RCC 7860 (cell line): ENCODE results near the gene CREG1.

ENCODE experiments used
- DNase-seq: peaks from one replicate; pipeline ENCODE4 v3.0.0-alpha.2; 2015; ENCODE audit warnings: low spot score
- FAIRE-seq: peaks from 2 replicates; lab custom pipeline; 2012; peaks lifted over from hg19 to GRCh38; lab: Jason Lieb, UNC

Gene CREG1

DNA sequence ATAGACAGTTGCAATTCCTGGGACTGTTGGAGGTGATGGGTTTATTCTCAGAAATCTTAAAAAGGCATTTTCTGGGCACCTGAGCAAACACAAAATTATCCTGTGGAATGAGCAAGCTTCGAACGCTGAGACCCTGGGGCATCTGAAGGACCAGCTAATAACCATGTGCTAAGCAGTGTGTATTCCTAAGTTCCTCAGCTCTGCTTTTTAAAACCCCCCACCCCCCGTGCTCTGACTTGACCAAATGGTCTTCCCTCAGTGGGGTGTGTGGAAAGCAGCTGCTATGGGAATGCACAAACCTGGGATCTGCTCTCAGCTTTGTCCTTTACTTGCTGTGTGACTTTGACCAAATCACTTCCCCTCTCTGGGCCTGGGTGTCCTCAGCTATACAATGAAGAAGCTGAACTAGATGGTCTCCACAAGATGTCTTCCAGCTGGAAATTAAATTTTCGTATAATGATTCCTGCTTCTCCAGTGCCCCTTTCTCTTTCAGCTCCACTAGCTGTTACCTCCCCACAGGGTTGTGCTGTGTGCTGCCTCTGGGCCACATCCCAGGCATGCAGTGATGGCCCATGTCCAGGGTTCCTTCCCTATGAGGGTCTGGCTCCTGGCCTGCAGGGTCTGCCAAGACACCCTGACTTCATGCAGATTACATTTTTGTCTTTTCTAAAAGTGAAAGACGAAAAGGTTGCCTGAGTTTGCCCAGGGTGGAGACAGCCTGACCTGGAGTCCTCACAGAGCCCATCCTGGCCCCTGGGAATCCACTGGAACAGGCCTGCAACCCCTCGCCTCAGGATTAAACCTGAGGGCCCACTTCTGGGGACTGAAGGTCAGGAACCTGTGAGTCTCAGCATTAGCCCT, 20.4 kb downstream of the CREG1 start:
- FAIRE-seq = no peak
- DNase-seq = no peak

DNA sequence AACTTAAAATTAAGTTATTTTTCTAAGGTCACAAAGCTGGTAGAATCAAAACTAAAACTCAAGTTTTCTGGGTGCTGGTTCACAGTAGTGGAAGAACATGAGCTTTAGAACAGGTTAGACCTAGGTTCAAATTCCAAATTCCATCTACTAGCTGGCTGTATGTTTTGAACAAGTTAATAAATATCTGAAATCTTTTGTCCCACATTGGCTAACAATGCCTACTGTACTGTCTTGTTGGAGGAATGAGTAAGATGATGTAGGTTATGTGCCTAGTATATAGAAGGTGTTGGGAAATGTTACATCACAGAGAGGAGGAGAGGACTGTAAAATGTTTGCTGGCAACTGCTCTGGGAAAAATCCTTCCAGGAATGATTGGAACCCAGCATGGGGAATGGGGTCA, 21.2 kb downstream of the CREG1 start:
- FAIRE-seq (no peak), DNase-seq (no peak)

DNA sequence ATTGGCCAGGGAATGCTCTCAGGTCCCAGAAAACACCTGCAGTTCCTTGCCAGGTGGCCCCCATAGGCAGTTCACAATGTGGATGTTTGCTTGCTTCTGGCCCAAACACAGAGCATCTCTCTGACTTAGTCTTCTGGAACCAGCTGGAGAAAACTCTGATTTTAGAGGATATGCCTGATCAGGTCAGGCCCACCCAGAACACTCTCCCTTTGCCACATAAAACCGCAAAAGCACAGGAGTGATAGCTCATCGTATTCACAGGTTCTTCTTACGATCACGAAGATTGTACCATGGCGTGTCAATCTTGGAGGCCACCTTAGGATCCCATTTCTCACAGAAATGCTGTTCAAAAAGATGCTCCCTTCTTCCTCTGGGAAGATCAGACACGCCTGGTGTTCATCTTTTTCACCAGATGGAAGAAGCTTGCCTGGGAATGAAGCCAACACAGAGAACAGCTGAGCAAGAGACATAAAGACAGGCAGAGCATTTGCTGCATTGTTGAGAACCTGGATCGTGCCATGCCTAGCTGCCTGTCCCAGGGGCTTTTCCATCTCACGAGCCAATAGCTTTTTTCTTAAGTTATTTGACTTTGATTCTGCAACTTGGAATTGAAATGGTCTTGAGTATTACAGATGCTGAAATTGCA, 23.6 kb downstream of the CREG1 start:
- no peak for FAIRE-seq

DNA sequence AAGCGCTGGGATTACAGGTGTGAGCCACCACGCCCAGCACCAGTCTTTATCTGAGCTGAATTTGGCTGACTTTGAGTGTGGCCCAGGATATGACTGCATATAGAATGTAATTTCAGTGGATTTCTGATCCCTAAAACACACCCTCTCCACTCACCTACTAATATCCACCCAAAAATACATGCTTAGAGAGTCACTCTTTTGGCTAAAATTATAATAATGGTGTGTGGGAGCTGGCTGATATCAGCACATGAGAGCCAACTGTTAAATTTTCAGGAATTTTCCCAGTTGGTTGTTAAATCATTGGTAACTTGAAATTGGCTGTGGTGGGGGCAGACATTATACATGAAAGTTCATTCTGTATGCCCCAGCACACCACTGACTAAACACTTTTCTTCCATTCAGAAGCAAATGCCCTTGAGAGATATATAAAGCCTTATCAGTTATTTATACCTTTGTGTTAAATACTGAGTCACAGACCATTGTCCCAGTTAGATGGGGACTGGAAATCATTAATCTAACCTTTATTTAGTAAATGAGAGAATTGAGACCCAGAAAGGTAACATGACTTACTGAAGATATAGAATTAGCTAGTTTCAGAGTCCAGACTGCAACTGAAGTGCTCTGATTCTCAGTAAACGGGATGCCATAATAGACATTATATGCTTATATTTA, 25.4 kb downstream of the CREG1 start:
- FAIRE-seq (no peak), DNase-seq (no peak)

More for the DNA sequence above, 23.6 kb downstream of the CREG1 start:
- DNase-seq = no peak

DNA sequence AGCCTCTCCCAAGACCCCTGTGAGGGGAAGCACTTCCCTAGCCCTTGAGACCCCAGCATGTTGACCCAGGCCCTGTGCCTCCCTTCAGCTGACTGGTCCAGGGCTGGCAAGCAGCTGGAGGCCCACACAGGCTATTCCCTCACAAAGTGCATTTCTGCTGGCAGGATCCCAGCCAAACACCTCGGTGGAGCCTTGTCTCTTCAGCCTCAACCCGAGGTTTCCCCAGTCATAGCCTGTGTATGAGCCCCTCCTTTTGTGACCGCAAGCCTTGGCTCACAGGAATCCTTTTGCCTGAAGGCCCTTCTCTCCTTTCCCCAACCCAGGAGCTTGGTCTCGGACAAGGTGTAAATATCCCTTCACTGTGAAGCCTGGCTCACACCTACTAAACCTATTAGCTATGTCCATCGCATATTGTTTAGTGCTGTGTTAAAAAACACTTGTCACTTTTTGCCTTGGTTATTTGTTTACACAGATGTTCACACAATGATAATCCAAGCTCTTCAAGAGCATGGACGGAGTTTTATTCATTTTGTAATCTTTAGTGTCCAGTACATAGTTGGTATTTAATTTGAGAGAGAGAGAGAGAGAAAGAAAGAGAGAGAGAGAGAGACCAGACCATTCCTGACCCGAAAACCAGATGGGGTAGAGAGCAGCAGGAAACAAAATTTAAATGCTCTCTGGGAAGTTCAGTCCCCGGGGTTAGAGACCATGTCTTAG, 26.7 kb downstream of the CREG1 start:
- FAIRE-seq (no peak), DNase-seq (no peak)

DNA sequence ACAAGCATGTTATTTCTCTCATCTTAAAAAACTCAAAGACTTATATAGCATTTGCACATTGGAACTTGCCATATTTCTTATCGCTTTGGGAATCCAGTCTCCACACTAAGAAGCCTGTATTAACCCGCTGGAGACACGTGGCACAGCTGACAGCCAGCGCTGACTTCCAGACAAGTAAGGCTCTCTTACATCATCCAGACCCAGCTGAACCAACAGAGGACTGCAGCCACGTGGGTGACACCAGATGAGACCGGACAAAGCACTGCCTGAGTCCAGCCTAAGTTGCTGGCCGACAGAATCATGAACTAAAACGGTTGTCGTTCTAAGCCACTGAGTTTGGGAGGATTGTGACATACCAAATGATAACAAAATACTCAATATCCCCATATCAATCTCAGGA, 28.9 kb downstream of the CREG1 start:
- no peak for FAIRE-seq
- DNase-seq = no peak

DNA sequence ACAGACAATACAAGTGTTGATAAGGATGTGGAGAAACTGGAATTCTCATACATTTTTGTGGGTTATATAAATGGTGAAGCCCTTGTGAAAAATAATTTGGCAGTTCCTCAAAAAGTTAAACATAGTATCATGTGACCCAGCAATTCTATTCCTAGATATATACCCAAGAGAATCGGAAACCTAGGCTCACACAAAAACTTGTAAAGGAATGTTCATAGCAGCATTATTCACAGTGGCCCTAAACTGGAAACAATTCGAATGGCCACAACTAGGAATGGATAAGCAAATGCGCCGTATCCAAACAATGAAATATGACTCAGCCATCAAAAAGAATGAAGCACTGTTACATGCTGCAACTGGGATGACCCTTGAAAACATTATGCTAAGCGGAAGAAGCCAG, 31.3 kb downstream of the CREG1 start:
- FAIRE-seq = no peak

DNA sequence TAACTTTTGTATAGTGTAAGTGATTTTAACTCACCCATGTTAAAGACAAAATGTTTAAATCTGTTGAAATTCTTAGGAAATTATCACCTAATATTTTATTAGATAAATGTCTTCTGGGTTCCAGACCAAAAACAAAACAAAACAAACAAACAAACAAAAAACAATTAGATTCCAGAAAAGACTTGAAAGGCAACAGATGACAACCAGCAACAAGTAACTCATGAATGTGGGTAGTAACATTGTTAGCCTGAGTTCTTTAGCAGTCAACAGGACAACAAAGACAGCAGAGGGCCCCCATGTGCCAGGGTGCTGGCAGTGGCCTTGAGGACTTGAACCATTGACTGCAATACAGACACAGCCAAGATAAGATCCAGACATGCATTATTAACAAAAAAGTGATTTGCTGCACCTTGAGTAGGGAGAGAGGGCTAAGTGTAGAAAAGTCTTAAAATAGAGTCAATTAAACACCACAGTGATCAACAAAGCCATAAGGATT, 32.8 kb downstream of the CREG1 start:
- no peak for DNase-seq
- no peak for FAIRE-seq

More for the DNA sequence above, 31.3 kb downstream of the CREG1 start:
- DNase-seq = no peak

DNA sequence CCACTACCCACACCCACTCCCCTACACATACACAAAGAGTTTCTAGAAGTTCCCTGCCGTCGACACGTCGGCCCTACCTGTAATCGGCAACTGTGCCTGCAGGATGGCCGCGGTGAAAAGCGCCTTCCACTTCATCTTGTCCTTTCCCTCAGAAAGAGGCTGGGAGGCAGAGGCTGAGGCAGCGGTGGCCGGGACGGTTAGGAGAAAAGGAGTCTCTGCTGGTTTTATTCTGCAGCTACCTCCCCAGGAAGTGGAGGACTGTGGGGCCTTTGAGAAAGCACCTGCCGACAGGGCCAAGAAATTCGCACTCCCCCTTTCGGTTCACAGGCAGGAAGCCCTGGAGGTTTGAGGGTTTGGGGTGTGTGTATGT, 35.2 kb downstream of the CREG1 start, which contains the start of gene CD247:
Gene CD247 (minus strand): TSS at position 199 of the 370 bp plus-strand sequence. CDS start 64 bp downstream, at position 135.
- FAIRE-seq (no peak), DNase-seq (no peak)

DNA sequence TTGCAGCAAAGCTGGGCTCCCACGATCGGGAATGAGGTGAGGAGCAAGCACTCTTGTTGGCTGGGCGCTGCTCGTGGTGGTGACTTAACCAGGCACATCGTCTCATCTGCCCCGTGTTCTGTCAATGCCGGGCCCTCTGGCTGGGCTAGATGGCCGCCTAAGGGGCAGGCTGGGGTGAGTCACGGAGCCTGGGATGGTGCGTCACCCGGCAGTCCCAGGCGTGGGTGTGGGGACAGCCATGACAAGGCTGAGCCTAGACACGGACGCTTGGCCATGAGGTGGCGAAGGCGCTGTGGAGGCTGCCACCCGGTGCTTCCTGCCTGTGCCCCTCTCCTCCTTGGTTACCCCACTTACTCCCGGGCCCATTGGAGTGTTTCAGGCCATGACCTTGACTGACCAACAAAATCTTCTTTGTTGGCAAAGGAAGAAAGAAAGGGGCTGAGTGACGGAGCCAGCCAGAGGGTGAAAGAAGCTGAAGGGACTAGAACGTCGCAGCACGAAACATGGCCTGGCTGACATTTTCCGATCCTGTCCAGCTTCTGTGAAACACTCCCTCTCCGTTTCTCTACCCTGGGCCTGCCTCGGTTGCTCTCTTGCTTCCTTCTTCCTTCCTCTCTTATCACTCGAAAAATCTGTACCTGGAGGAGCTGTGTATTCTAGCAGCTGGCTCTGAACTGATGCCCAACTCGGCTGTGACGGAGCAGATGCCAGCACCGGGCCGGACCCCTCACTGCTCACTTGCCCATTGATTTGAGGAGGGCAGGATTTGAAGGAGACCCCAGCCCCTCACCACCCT, 35.8 kb downstream of the CREG1 start:
- DNase-seq (peak; percentile 74), FAIRE-seq (peak; percentile 55)

DNA sequence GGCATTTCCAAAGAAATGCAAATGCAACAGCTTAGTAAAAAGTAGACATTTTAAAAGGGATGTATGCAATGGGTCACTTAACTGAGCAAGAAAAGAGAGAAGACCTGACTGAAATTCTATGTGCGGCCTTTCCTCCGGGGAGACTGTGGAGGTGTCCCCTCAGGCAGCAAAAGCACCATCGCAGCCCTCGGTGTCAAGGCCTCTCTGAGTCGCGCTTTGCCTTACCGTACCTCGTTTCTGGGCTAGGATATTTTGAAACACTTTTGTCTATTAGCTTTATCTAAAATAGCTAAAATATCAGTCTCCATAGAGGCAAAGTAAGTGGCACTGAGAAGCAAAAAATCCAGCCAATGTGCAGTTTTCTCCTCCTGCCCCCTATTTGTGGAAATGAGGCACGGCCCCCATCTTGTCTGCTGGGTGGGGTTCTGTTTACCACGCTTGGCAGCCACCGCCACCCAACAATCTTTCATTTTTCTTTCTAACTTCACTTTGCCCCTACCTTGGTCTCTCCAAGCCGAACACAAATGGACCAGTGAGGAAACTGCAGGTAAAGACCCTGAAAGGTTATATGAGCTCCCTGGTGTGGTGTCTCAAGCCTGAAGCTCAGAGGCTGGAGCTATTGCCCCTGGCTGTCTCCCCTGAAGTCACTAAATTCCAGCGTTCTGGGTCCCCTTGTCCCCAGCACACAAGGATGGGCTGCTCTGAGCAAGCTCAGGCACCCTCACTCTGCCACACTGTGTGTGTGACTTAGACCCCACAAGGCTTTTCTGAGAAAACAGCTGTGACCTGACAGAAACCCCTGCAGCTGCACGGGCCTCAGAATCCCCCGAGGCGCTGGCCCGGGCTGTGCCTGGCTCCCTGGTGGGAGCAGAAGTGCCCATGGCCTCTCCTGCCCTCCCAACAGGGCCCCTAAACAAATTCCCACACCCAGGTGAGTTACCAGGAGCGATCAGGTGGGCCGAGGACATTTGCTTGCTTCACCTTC, 36.9 kb downstream of the CREG1 start:
- no peak for FAIRE-seq
- no peak for DNase-seq

DNA sequence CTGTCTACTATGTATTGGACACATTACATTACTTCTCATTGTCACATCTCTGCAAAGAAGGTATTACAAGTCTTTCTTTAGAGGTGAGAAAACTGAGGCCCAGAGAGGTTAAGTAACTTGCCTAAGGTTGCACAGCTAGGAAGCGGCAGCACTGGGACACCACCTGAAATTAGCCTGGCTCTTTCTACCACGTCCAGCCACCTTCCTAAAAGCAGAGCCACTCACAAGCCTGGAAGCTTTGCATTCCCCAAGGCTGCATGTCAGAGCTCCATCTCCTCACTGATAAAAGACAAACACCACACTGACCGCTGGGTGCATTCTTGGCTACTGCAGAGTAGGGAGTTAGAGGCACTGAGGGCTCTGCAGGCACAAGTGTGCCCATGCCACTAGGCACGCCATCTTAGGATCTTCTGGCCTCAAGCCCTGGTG, 37.7 kb downstream of the CREG1 start:
- DNase-seq (no peak), FAIRE-seq (no peak)

DNA sequence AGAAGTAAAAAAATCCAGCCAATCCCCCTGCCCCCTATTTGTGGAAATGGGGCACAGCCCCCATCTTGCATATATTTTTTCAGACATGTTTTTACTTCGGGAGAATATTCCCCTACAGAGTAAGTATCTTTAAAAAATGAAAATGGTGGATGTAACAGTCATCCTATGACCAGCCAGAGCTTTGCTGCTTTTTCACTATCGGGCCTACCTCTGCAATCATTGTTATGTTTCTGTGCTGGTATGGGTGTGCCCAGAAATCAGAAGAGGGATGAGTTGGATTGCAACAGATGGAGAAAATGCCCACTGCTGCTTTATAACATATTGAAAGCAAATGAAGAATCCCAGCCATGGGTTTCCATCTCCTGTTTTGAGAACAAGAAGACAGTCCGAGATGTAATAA, 38.1 kb downstream of the CREG1 start:
- DNase-seq = no peak
- FAIRE-seq = no peak

DNA sequence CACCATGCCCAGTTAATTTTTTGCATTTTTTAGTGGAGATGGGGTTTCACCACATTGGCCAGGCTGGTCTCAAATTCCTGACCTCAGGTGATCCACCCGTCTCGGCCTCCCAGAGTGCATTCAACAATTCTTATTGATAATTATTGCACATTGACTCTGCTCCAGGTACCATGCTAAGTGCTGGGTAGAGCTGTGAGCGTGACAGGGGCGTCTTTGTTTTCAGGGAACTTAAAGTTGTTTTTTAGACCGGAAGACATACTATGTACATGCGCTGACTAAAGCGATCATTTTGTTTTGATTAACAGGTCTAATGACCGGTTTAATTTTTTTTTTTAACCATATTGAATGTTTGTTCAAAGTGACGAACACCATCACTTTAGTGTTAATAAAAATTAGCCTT, 39.3 kb downstream of the CREG1 start:
- no peak for FAIRE-seq
- no peak for DNase-seq

DNA sequence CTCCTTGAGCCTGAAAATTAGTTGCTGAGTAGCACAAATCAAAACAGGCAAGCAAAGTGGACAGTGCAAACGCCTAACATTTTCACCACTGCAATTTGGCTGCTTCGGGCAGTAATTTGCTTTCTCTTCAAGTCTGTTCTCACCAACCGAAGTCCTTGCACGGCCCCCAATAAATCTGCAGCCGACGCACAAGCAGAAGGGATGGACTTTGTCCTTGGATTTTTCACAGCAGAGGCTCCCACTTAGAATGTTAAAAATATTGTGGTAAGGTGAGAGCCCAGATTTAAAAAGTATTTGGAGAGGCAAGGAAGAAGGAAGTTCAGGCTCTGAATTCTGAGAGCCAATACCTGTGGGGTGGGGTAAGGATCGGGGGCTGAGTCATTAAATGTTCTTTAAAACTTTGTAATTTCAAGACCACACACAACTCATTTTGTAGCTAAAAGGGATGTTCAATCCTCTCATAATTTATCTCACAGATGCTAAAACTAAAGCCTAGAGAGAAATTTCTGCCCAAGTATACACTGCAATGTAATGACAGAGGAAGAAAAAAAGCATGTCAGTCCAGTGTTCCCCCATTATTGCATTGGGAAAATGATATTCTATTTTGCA, 41.4 kb downstream of the CREG1 start:
- DNase-seq (no peak), FAIRE-seq (no peak)

DNA sequence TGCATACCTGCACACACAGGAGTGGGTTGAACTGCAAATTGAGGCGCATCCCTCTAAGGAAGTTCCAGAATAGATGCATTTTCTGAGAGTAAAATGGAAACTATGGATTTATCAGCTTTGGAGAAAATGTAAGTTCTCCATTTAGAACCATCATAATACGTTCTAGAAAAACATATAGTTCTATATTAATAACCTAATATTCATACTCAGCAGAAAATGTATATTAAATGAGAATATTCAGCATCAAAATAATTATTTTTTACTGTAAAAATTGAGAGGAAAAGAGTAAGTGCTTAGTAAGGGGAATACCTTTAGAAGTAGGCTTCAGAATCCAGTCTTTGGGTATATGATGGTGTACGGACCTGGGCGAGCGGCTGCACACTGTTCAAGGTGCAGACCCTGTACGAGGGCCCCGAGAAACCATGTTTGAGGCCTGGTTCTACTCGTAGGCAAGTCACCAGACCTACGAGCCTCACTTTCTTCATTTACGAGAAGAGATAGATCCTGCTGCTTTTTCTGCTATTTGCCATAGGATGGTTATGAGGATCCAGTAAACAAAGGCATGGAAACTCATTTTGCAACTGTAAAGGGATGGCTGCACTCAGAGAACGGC, 42.1 kb downstream of the CREG1 start:
- DNase-seq (no peak), FAIRE-seq (no peak)

DNA sequence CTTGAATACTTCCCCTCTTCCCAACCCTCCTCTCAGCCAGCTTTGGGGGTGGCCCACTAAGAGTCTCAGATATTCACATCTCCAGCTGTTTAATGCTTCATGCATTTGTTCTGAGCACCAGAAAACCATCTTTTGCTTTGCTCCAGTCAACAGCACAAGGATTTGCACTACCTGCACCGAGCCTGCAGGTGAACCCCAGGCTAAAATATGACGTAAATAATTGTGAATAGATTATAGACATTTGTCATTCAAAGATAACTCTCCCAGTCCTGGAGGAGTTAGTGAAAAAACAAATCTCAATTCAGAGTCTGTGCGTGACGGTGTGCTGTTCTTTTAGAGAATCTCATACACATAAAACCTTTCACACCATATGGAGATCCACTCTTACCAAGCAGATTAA, 42.7 kb downstream of the CREG1 start:
- no peak for DNase-seq
- no peak for FAIRE-seq

DNA sequence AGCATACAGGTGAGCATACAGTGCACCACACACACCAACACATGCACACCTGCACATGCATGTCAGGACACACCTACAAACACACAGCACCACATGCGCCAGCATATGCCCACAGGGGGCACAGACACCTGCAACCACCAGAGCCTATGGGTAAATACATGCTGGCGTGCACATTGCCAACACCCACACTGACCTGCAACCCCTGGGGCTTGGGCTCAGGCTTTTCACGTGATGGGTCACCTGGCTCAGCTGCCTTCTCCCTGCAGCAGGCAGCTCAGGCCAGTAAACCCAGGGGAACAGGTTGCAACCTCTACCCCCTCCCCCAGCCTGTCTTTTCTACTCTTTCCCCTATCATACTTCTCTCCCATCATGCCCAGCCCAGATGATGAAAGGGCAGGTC, 43.3 kb downstream of the CREG1 start:
- DNase-seq = no peak
- FAIRE-seq = no peak
